NCI-H82 treated with DMSO at 0.1 percent for 48 hours (cell line): ENCODE data around the gene AK1.

Experiments used
- DNase-seq: peaks from one replicate; lab custom pipeline; 2025; ENCODE audit not compliant: unreplicated experiment; lab: John Stamatoyannopoulos, UW

Gene AK1

GRCh38 chr9:127909839-127910273 is 32.4 kb upstream of the AK1 start:
- no peak for DNase-seq

- DNase-seq = no peak
Observed at GRCh38 chr9:127908660-127908926, 31.1 kb upstream of the AK1 start.

- DNase-seq = no peak
Observed at GRCh38 chr9:127907867-127908659, 30.6 kb upstream of the AK1 start.

GRCh38 chr9:127905788-127906191 is 28.3 kb upstream of the AK1 start:
- DNase-seq = no peak

GRCh38 chr9:127905004-127905728 is 27.7 kb upstream of the AK1 start:
- no peak for DNase-seq

- no peak for DNase-seq
Observed at GRCh38 chr9:127904561-127905003, 27.1 kb upstream of the AK1 start.

- no peak for DNase-seq
Observed at GRCh38 chr9:127903557-127904475, 26.3 kb upstream of the AK1 start.

GRCh38 chr9:127899128-127899943 is 21.9 kb upstream of the AK1 start, which contains the start of gene ST6GALNAC6:
ST6GALNAC6 (minus strand) TSS chr9:127899603; CDS start chr9:127897981, 1,622 bp downstream.
- peak; percentile 22 for DNase-seq

- no peak for DNase-seq
Observed at GRCh38 chr9:127898433-127899127, 21.1 kb upstream of the AK1 start.

- DNase-seq = peak; percentile 49
Observed at GRCh38 chr9:127897193-127897692, 19.8 kb upstream of the AK1 start.

- no peak for DNase-seq
Observed at GRCh38 chr9:127896395-127897192, 19.1 kb upstream of the AK1 start.

GRCh38 chr9:127895811-127896210 is 18.3 kb upstream of the AK1 start:
- no peak for DNase-seq

- no peak for DNase-seq
Observed at GRCh38 chr9:127893392-127893791, 15.9 kb upstream of the AK1 start.

- DNase-seq = no peak
Observed at GRCh38 chr9:127892831-127893230, 15.4 kb upstream of the AK1 start.

GRCh38 chr9:127890053-127890452 is 12.6 kb upstream of the AK1 start:
- no peak for DNase-seq

GRCh38 chr9:127887792-127888191 is 10.3 kb upstream of the AK1 start:
- no peak for DNase-seq

- DNase-seq = no peak
Observed at GRCh38 chr9:127886401-127886972, 9.0 kb upstream of the AK1 start.

GRCh38 chr9:127885508-127886281 is 8.2 kb upstream of the AK1 start:
- DNase-seq = no peak
